ENCODE results near the gene HEATR1.

The HEATR1 gene

GRCh38 chr1:236515443-236515958, 88.8 kb downstream of the HEATR1 start:
- no peak for TF ChIP-seq CTCF (IDR thresholded peaks at IDR 0.05; ENCODE audit: low read depth, low read length, missing control alignments)
- DNase-seq (ENCODE audit: low read depth), result no peak
- H3K4me3 ChIP-seq (ENCODE audit: low read depth, low read length), result no peak overlapping the region

- no peak overlapping the region for H3K4me3 ChIP-seq (ENCODE audit: low read depth, low read length)
- TF ChIP-seq CTCF (IDR thresholded peaks at IDR 0.05; ENCODE audit: low read depth, low read length, missing control alignments), result no peak
- DNase-seq (ENCODE audit: low read depth), result no peak
These were observed 89.4 kb downstream of the HEATR1 start for GRCh38 chr1:236514703-236515442.

- H3K4me3 ChIP-seq (ENCODE audit: low read depth, low read length), result no peak overlapping the region
- DNase-seq (ENCODE audit: low read depth), result no peak
- TF ChIP-seq CTCF (IDR thresholded peaks at IDR 0.05; ENCODE audit: low read depth, low read length, missing control alignments), result no peak
These were observed 92.4 kb downstream of the HEATR1 start for GRCh38 chr1:236511735-236512418.

GRCh38 chr1:236509647-236510401, 94.5 kb downstream of the HEATR1 start:
- no peak overlapping the region for H3K4me3 ChIP-seq (ENCODE audit: low read depth, low read length)
- TF ChIP-seq CTCF (IDR thresholded peaks at IDR 0.05; ENCODE audit: low read depth, low read length, missing control alignments), result no peak
- no peak for DNase-seq (ENCODE audit: low read depth)

GRCh38 chr1:236509203-236509602, 95.1 kb downstream of the HEATR1 start:
- TF ChIP-seq CTCF (IDR thresholded peaks at IDR 0.05; ENCODE audit: low read depth, low read length, missing control alignments), result no peak
- H3K4me3 ChIP-seq (ENCODE audit: low read depth, low read length), result no peak overlapping the region
- DNase-seq (ENCODE audit: low read depth), result no peak

- H3K4me3 ChIP-seq (ENCODE audit: low read depth, low read length), result no peak overlapping the region
- no peak for DNase-seq (ENCODE audit: low read depth)
- no peak for TF ChIP-seq CTCF (IDR thresholded peaks at IDR 0.05; ENCODE audit: low read depth, low read length, missing control alignments)
These were observed 95.7 kb downstream of the HEATR1 start for GRCh38 chr1:236508593-236509027.

Measured in GM12864 (cell line).